B cell (primary cell): ENCODE measurements around the gene NBAS. TPM values are rescaled to one million over a fixed set of nuclear protein-coding genes. Genes with fewer than 3 reads are reported as not detected.

Experiments
- ATAC-seq: fragments of 200-7000 bp; cut with Tn5 transposase; one replicate; pipeline ENCODE4 v1.10.0; 2021; ENCODE audit warnings: low read depth, mild to moderate bottlenecking, moderate number of reproducible peaks, moderate library complexity
- CTCF ChIA-PET: fragments of 350-600 bp; sonication (Branson Sonifier 250); formaldehyde crosslinking; loops from one replicate; lab custom pipeline; 2021; ENCODE audit warnings: antibody characterized with exemption, inconsistent platforms; lab: Charles Lee
- POLR2A ChIA-PET: fragments of 350-600 bp; sonication (Branson Sonifier 250); formaldehyde crosslinking; loops from one replicate; lab custom pipeline; 2021; ENCODE audit warnings: antibody characterized with exemption; lab: Charles Lee
- DNase-seq: peaks from one replicate; pipeline ENCODE4 v3.0.0; 2013
- H2AFZ ChIP-seq: 2 replicates; pipeline ENCODE4 v1.6.1; 2012; ENCODE audit warnings: mild to moderate bottlenecking, low read depth, low read length; ENCODE audit not compliant: insufficient read depth, poor library complexity, severe bottlenecking
- H3K27ac ChIP-seq, 2 donors: 1 replicate in 1 of 2; 2 replicates in 1 of 2; pipeline ENCODE4 v1.5.1; 2012 to 2013; ENCODE audit warnings: low read length in 2 of 2, mild to moderate bottlenecking in 2 of 2, moderate library complexity in 1 of 2
- H3K27me3 ChIP-seq, 4 experiments: fragments of 200-600 bp in 1 of 4; sonication (generic) in 1 of 4; replicated peaks in 1 of 4; 1 replicate in 2 of 4; 2 replicates in 2 of 4; pipeline versions ENCODE4 v1.6.1 to v1.7.0; 2013 to 2016; ENCODE audit warnings: low read length in 3 of 4, mild to moderate bottlenecking in 2 of 4, mixed read lengths in 1 of 4, moderate library complexity in 1 of 4; ENCODE audit not compliant: insufficient read depth in 4 of 4, control insufficient read depth in 3 of 4; ENCODE audit errors: control extremely low read depth in 1 of 4
- H3K36me3 ChIP-seq, 2 experiments: replicated peaks in 1 of 2; 1 replicate in 1 of 2; 2 replicates in 1 of 2; pipeline versions ENCODE4 v1.6.1 to v1.7.1; 2013; ENCODE audit warnings: low read length in 1 of 2; ENCODE audit not compliant: insufficient read depth in 2 of 2, control insufficient read depth in 1 of 2; ENCODE audit errors: control extremely low read depth in 1 of 2, extremely low read depth in 1 of 2
- H3K4me1 ChIP-seq, 2 donors: fragments of 200-600 bp in 1 of 2; sonication (generic) in 1 of 2; 1 replicate in 1 of 2; 2 replicates in 1 of 2; pipeline versions ENCODE4 v1.5.1 to v1.6.1; 2013 to 2017; ENCODE audit warnings: low read length in 2 of 2; ENCODE audit not compliant: control insufficient read depth in 2 of 2, insufficient read depth in 2 of 2
- H3K4me2 ChIP-seq: replicated peaks from 2 replicates; pipeline ENCODE3; 2012; ENCODE audit warnings: mild to moderate bottlenecking, low read depth, low read length; ENCODE audit not compliant: poor library complexity, severe bottlenecking
- H3K4me3 ChIP-seq, 5 experiments: fragments of 200-600 bp in 1 of 5; sonication (generic) in 1 of 5; 1 replicate in 3 of 5; 2 replicates in 2 of 5; pipeline versions ENCODE4 v1.5.1 to v1.7.0; 2011 to 2016; ENCODE audit warnings: low read length in 4 of 5, mild to moderate bottlenecking in 4 of 5, low read depth in 2 of 5, control low read depth in 1 of 5, moderate library complexity in 1 of 5; ENCODE audit not compliant: insufficient read depth in 1 of 5; ENCODE audit errors: control extremely low read depth in 1 of 5, extremely low read depth in 1 of 5
- H3K79me2 ChIP-seq: fragments of 200-600 bp; sonication (generic); one replicate; pipeline ENCODE4 v1.6.0; 2016; ENCODE audit warnings: low read length; ENCODE audit not compliant: control insufficient read depth, insufficient read depth
- H3K9ac ChIP-seq: fragments of 200-600 bp; sonication (generic); 2 replicates; pipeline ENCODE4 v1.6.1; 2017; ENCODE audit warnings: mild to moderate bottlenecking, low read length, moderate library complexity
- H3K9me3 ChIP-seq, 3 donors: one replicate each; pipeline versions ENCODE4 v1.6.1 to v1.7.1; 2013; ENCODE audit warnings: low read length in 2 of 3; ENCODE audit not compliant: control insufficient read depth in 2 of 3, insufficient read depth in 1 of 3; ENCODE audit errors: control extremely low read depth in 1 of 3
- H4K20me1 ChIP-seq: 2 replicates; pipeline ENCODE4 v1.6.0; 2012; ENCODE audit warnings: mild to moderate bottlenecking, low read length; ENCODE audit not compliant: insufficient read depth, control insufficient read depth, poor library complexity, severe bottlenecking
- H3K27ac Mint-ChIP-seq: one replicate; pipeline ENCODE4 v1.8.0; 2021; ENCODE audit warnings: mixed read lengths
- H3K27me3 Mint-ChIP-seq: one replicate; pipeline ENCODE4 v1.8.0; 2021; ENCODE audit warnings: mixed read lengths
- H3K4me1 Mint-ChIP-seq: one replicate; pipeline ENCODE4 v1.8.0; 2021; ENCODE audit warnings: mixed read lengths
- H3K4me3 Mint-ChIP-seq: one replicate; pipeline ENCODE4 v1.8.0; 2021; ENCODE audit warnings: mixed read lengths
- H3K9me3 Mint-ChIP-seq: one replicate; pipeline ENCODE4 v1.8.0; 2022; ENCODE audit warnings: mixed read lengths; ENCODE audit not compliant: insufficient read depth
- CTCF ChIP-seq: fragments of 200-600 bp; IDR thresholded peaks from one replicate; pipeline ENCODE4 v1.8.0; 2022; ENCODE audit warnings: antibody characterized with exemption, mild to moderate bottlenecking
- EZH2 ChIP-seq: IDR thresholded peaks from 2 replicates; pipeline ENCODE4 v1.6.1; 2012; ENCODE audit warnings: borderline replicate concordance, low read depth, mild to moderate bottlenecking, moderate library complexity, low read length; ENCODE audit not compliant: insufficient read depth, poor library complexity, severe bottlenecking
- WGBS: methylation state at CpG from one replicate; pipeline ENCODE4 v1.1.5; 2013; ENCODE audit warnings: missing lambda C conversion rate; ENCODE audit not compliant: insufficient coverage; 5-methylcytosine and 5-hydroxymethylcytosine counted together
- intact Hi-C: fragments of 100-400 bp; cut with micrococcal nuclease; formaldehyde crosslinking; loops from one replicate; pipeline ENCODE4 v1.10.0; 2022
- polyA plus RNA-seq: library from polyadenylated mRNA; depleted of rRNA; stranded (reverse); fragments of >200 nt; gene quantifications from 2 replicates; pipeline ENCODE4 v1.2.3, GENCODE V29; 2012
- total RNA-seq, 2 donors: library from RNA; stranded (reverse); fragments of 120-200 nt in 1 of 2; gene quantifications; 1 replicate in 1 of 2; 2 replicates in 1 of 2; pipeline versions ENCODE4 v1.2.3 to v1.2.4, GENCODE V29; 2013 to 2022

Gene NBAS
- total and polyA plus RNA-seq, 2 donors (not counting 1 experiment from before 2014, with no cell fraction given): 10.6 to 37.3 TPM

- Mint-ChIP-seq H3K4me3 (no peak overlapping the region), H3K4me1 (no peaks in the 10 kb centered on the region), H3K27ac (no peak overlapping the region), H3K27me3 (no peaks in the 10 kb centered on the region), H3K9me3 (peaks cover 5% of the 10 kb centered on the region)
- ATAC-seq (no peak), DNase-seq (no peak)
- CTCF ChIA-PET: no interaction called here
- TF ChIP-seq EZH2 (no peak), CTCF (no peak)
- no CpG with 5 or more reads among the region's 5 CpGs for WGBS
- Histone ChIP-seq H3K27ac (no peak overlapping the region), H3K9ac (no peak overlapping the region), H3K4me2 (no peak overlapping the region), H3K36me3 (peaks cover 0 to 9% of the 10 kb centered on the region in 2 experiments), H3K27me3 (no peaks in the 10 kb centered on the region), H3K79me2 (no peaks in the 10 kb centered on the region), H2AFZ (no peak overlapping the region), H4K20me1 (no peaks in the 10 kb centered on the region), H3K4me3 (no peak overlapping the region), H3K9me3 (peaks cover 0 to 2% (median 0%) of the 10 kb centered on the region in 3 donors), H3K4me1 (no peaks in the 10 kb centered on the region)
- intact Hi-C loops: no loop called here
- POLR2A ChIA-PET: no interaction called here
These were observed 212.5 kb downstream of the NBAS start for GRCh38 chr2:15348636-15349035.

- CTCF ChIA-PET: no interaction called here
- Histone ChIP-seq H3K27ac (no peak overlapping the region), H3K27me3 (no peaks in the 10 kb centered on the region), H3K4me3 (no peak overlapping the region), H3K4me2 (no peak overlapping the region), H3K9ac (no peak overlapping the region), H3K36me3 (peaks cover under 1 to 3% of the 10 kb centered on the region in 2 experiments), H3K4me1 (no peaks in the 10 kb centered on the region), H2AFZ (no peak overlapping the region), H4K20me1 (no peaks in the 10 kb centered on the region), H3K9me3 (peaks cover 0 to 2% (median 0%) of the 10 kb centered on the region in 3 donors), H3K79me2 (no peaks in the 10 kb centered on the region)
- POLR2A ChIA-PET: no interaction called here
- WGBS: 94% methylated on average over 2 of the region's 4 CpGs
- H3K27ac Mint-ChIP-seq: no peak overlapping the region
- H3K27me3 Mint-ChIP-seq: no peaks in the 10 kb centered on the region
- H3K9me3 Mint-ChIP-seq: peaks cover 6% of the 10 kb centered on the region
- no peak for TF ChIP-seq CTCF
- TF ChIP-seq EZH2: no peak
- no peak for DNase-seq
- H3K4me1 Mint-ChIP-seq: no peaks in the 10 kb centered on the region
- intact Hi-C loops: no loop called here
- no peak overlapping the region for H3K4me3 Mint-ChIP-seq
- ATAC-seq: no peak
These were observed 213.1 kb downstream of the NBAS start for GRCh38 chr2:15348045-15348444.
